ENCODE measurements around the gene RASL10B.
"Not testable (repeated sequence)": the region's sequence is repeated elsewhere in the genome, so short reads cannot be mapped to it uniquely, and the experiment has no call there.

Gene RASL10B

GRCh38 chr17:35743626-35744328 lies 12.3 kb downstream of the RASL10B start:
- DNase-seq = no peak

GRCh38 chr17:35744830-35745229 lies 13.4 kb downstream of the RASL10B start:
- no peak for DNase-seq

- DNase-seq = no peak
Observed at GRCh38 chr17:35745246-35745645, 13.8 kb downstream of the RASL10B start.

GRCh38 chr17:35745749-35746320 lies 14.4 kb downstream of the RASL10B start:
- DNase-seq = no peak

GRCh38 chr17:35747540-35748017 lies 16.1 kb downstream of the RASL10B start:
- peak; percentile 37 for DNase-seq

- DNase-seq = no peak
Observed at GRCh38 chr17:35748341-35748841, 17.0 kb downstream of the RASL10B start.

- DNase-seq = no peak
Observed at GRCh38 chr17:35748979-35749378, 17.5 kb downstream of the RASL10B start.

- no peak for DNase-seq
Observed at GRCh38 chr17:35749560-35750412, 18.3 kb downstream of the RASL10B start.

- no peak for DNase-seq
Observed at GRCh38 chr17:35750526-35751395, 19.3 kb downstream of the RASL10B start.

GRCh38 chr17:35751541-35751940 lies 20.1 kb downstream of the RASL10B start:
- DNase-seq = not testable (repeated sequence)

- no peak for DNase-seq
Observed at GRCh38 chr17:35752471-35752870, 21.0 kb downstream of the RASL10B start.

GRCh38 chr17:35752945-35753764 lies 21.7 kb downstream of the RASL10B start, which contains the start of gene GAS2L2:
GAS2L2 (minus strand) TSS chr17:35753239; CDS start chr17:35752850, 389 bp downstream.
- DNase-seq = no peak

- DNase-seq = no peak
Observed at GRCh38 chr17:35757243-35757642, 25.8 kb downstream of the RASL10B start.

- DNase-seq = no peak
Observed at GRCh38 chr17:35760587-35760986, 29.1 kb downstream of the RASL10B start, which contains the start of gene C17orf50. C17orf50 (plus strand) TSS chr17:35760887; CDS start chr17:35760942, 55 bp downstream.

- DNase-seq = no peak
Observed at GRCh38 chr17:35761601-35762000, 30.2 kb downstream of the RASL10B start.

- no peak for DNase-seq
Observed at GRCh38 chr17:35763767-35764122, 32.3 kb downstream of the RASL10B start.

- peak; percentile 84 to 87 for DNase-seq
Observed at GRCh38 chr17:35764123-35764991, 32.9 kb downstream of the RASL10B start.

- no peak for DNase-seq
Observed at GRCh38 chr17:35765086-35765710, 33.8 kb downstream of the RASL10B start.

GRCh38 chr17:35765756-35766488 lies 34.5 kb downstream of the RASL10B start:
- no peak for DNase-seq

Data from NCI-H187 (cell line).